Measurements from ENCODE around the gene PNMA8C.

DNA sequence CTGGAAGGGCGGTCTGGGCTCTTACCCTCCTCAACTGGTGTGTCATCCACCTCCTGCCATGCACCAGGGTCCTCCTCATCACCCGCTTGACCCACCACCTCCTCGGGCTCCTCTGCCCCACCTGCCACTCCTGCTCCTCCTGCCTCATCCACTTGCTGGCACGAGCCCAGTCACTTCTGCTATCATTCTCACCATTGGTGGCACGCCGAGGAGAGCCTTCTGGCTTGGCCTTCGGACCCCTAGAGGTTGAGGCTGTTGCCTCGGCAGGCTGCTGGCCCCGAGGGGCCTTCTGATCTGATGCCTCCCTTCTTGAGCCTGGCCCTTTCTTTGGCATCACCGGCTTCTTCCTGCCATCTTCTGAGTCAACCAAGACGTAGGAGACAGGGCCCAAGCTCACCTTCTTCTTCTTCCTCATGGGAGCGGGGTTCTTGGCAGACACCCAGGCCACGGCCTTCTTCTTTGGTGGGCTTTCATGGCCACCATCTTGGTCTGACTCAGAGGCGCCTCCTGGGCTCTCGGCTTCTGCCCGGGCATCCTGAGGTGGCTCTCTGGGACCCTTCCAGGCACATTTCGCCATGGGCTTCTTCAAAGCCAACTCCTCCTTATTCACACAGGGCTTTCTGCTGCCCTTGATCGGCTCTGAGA lies 40.9 kb upstream of the PNMA8C start:
- TF ChIP-seq, protein P1, sequence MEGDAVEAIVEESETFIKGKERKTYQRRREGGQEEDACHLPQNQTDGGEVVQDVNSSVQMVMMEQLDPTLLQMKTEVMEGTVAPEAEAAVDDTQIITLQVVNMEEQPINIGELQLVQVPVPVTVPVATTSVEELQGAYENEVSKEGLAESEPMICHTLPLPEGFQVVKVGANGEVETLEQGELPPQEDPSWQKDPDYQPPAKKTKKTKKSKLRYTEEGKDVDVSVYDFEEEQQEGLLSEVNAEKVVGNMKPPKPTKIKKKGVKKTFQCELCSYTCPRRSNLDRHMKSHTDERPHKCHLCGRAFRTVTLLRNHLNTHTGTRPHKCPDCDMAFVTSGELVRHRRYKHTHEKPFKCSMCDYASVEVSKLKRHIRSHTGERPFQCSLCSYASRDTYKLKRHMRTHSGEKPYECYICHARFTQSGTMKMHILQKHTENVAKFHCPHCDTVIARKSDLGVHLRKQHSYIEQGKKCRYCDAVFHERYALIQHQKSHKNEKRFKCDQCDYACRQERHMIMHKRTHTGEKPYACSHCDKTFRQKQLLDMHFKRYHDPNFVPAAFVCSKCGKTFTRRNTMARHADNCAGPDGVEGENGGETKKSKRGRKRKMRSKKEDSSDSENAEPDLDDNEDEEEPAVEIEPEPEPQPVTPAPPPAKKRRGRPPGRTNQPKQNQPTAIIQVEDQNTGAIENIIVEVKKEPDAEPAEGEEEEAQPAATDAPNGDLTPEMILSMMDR (IDR thresholded peaks at IDR 0.05): no peak
- TF ChIP-seq POLR2AphosphoS5 (IDR thresholded peaks at IDR 0.05; ENCODE audit: low read depth, low read length): no peak

Measured in Panc1 (cell line).